NB4 (cell line): ENCODE measurements around the gene ATAD3A.

ENCODE experiments used
- MYC ChIP-seq: IDR thresholded peaks from 2 replicates; pipeline ENCODE4 v1.6.1; 2011; ENCODE audit warnings: low read depth, low read length
- POLR2A ChIP-seq: IDR thresholded peaks from 2 replicates; pipeline ENCODE4 v1.6.1; 2011; ENCODE audit warnings: mild to moderate bottlenecking; ENCODE audit not compliant: insufficient read length; ENCODE audit errors: extremely low read depth
- TF ChIP-seq, protein P1 (sequence below): IDR thresholded peaks from one replicate; pipeline ENCODE4 v1.5.1; 2012; ENCODE audit warnings: low read depth, low read length

DNA sequence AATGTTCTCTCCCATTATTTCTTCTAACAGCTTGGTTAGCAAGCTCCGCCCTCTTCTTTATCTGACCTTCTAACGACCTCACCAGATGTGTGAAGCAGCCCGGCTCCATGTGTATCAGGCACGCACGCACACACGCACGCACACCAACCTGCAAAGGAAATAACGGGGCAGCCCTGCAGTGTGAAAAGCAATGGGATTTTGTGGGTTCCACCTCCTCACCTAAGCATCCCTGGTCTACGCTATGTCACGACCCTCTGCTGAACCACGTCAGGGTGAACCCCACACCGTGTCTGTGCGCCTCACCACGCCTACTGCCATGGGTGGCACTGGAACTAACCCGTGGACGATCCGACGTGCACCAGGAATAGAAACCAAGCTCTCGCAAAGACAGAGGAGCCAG lies 52.3 kb downstream of the ATAD3A start:
- TF ChIP-seq POLR2A, result no peak
- TF ChIP-seq, protein P1, sequence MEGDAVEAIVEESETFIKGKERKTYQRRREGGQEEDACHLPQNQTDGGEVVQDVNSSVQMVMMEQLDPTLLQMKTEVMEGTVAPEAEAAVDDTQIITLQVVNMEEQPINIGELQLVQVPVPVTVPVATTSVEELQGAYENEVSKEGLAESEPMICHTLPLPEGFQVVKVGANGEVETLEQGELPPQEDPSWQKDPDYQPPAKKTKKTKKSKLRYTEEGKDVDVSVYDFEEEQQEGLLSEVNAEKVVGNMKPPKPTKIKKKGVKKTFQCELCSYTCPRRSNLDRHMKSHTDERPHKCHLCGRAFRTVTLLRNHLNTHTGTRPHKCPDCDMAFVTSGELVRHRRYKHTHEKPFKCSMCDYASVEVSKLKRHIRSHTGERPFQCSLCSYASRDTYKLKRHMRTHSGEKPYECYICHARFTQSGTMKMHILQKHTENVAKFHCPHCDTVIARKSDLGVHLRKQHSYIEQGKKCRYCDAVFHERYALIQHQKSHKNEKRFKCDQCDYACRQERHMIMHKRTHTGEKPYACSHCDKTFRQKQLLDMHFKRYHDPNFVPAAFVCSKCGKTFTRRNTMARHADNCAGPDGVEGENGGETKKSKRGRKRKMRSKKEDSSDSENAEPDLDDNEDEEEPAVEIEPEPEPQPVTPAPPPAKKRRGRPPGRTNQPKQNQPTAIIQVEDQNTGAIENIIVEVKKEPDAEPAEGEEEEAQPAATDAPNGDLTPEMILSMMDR, result no peak
- TF ChIP-seq MYC, result no peak
